Ectodermal cell (in vitro differentiated cells): ENCODE results near the gene GALNTL6.

Experiments
- H3K27ac ChIP-seq: 2 replicates; pipeline ENCODE4 v1.7.0; 2013; ENCODE audit warnings: mild to moderate bottlenecking, low read depth, low read length; ENCODE audit not compliant: insufficient read depth, poor library complexity, severe bottlenecking
- H3K27me3 ChIP-seq: 2 replicates; pipeline ENCODE4 v1.7.0; 2013; ENCODE audit warnings: mild to moderate bottlenecking, low read length; ENCODE audit not compliant: insufficient read depth, control insufficient read depth, poor library complexity, severe bottlenecking
- H3K36me3 ChIP-seq: one replicate; pipeline ENCODE4 v1.7.0; 2013; ENCODE audit warnings: low read length; ENCODE audit not compliant: control insufficient read depth, insufficient read depth
- H3K4me1 ChIP-seq: one replicate; pipeline ENCODE4 v1.7.0; 2013; ENCODE audit warnings: low read length; ENCODE audit not compliant: control insufficient read depth, insufficient read depth
- H3K4me3 ChIP-seq: 2 replicates; pipeline ENCODE4 v1.7.0; 2013; ENCODE audit warnings: low read depth, low read length, control low read depth; ENCODE audit not compliant: insufficient read depth
- H3K9me3 ChIP-seq: 2 replicates; pipeline ENCODE4 v1.7.0; 2013; ENCODE audit warnings: mild to moderate bottlenecking, low read length, moderate library complexity; ENCODE audit not compliant: control insufficient read depth
- WGBS, 2 experiments: methylation state at CpG; one replicate each; pipeline ENCODE4 v1.1.7; 2013; ENCODE audit warnings: missing lambda C conversion rate in 2 of 2; 5-methylcytosine and 5-hydroxymethylcytosine counted together

The GALNTL6 gene

GRCh38 chr4:172134521-172134920, 321.3 kb downstream of the GALNTL6 start:
- H3K27me3 ChIP-seq, result no peaks in the 10 kb centered on the region
- H3K4me3 ChIP-seq, result no peak overlapping the region
- no peaks in the 10 kb centered on the region for H3K9me3 ChIP-seq
- H3K36me3 ChIP-seq, result no peaks in the 10 kb centered on the region
- no peak overlapping the region for H3K27ac ChIP-seq
- WGBS, 2 experiments, result 98 to 100% methylated on average over 1 to 2 of the region's 2 CpGs
- no peaks in the 10 kb centered on the region for H3K4me1 ChIP-seq

DNA sequence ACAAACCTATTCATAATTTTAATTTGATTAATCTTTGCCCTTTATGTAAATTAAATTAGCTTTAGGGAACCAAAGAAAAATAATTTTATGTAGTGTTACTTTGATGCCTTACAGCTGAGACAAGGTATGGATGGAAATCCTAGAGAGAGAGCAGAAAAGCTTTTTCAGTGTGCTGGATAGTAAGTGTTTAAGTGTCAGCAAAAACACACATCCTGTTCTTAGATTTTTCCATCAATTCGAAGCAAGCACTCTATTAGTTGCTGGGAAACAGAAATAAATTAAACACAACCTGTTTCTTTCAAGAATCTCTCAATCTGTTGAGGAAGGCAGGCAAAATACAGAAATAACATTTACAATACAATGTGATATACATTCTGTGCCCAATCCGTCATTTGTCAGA, 327.8 kb downstream of the GALNTL6 start:
- H3K9me3 ChIP-seq, result no peaks in the 10 kb centered on the region
- no peaks in the 10 kb centered on the region for H3K36me3 ChIP-seq
- H3K27ac ChIP-seq, result no peak overlapping the region
- no peaks in the 10 kb centered on the region for H3K27me3 ChIP-seq
- H3K4me1 ChIP-seq, result no peaks in the 10 kb centered on the region
- WGBS, 2 experiments, result 80 to 100% methylated on average over 1 of the region's 2 CpGs
- H3K4me3 ChIP-seq, result no peak overlapping the region

GRCh38 chr4:172142281-172142741, 329.1 kb downstream of the GALNTL6 start:
- Histone ChIP-seq H3K27ac (no peak overlapping the region), H3K36me3 (no peaks in the 10 kb centered on the region), H3K4me1 (no peaks in the 10 kb centered on the region), H3K4me3 (no peak overlapping the region), H3K9me3 (no peaks in the 10 kb centered on the region), H3K27me3 (no peaks in the 10 kb centered on the region)
- WGBS, 2 experiments, result 88 to 93% methylated on average over 1 to 2 of the region's 2 CpGs

DNA sequence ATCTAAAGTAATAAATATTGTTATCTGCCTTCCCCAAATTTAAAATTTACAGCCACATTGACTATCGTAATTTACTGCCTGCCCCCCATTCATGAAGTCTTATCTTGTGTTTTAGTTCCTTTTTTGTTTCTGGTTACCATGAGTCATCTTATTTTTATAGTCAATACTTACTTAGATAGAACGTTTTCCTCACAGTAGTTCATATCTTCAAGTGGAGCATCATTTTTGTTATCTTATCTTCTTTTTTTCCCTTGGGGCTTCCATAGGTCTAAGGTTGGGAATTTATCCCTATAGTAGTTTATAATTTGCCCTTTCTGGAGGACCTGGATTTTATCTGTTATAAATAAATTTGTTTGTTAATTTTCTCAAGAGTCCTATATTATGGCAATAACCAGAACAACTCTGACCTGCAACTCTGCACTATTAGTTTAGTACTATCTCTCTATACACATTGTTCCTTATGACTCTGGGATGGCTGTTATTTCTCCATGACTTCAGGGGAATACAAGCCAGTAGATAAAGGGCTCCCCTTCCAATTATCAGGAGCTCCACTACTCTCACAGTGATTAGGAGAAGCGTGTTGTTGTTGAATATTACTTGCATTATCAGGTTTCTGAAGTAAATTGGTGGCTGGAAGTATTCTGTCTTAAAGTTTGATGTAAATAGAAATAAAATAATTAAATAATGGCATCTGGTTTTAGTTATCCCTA, 330.6 kb downstream of the GALNTL6 start:
- no peaks in the 10 kb centered on the region for H3K9me3 ChIP-seq
- H3K36me3 ChIP-seq, result no peaks in the 10 kb centered on the region
- 96% methylated on average over 2 of the region's 3 CpGs; no CpG with 5 or more reads in 1 of the 2 experiments for WGBS, 2 experiments
- no peak overlapping the region for H3K27ac ChIP-seq
- H3K4me1 ChIP-seq, result no peaks in the 10 kb centered on the region
- no peak overlapping the region for H3K4me3 ChIP-seq
- H3K27me3 ChIP-seq, result no peaks in the 10 kb centered on the region

DNA sequence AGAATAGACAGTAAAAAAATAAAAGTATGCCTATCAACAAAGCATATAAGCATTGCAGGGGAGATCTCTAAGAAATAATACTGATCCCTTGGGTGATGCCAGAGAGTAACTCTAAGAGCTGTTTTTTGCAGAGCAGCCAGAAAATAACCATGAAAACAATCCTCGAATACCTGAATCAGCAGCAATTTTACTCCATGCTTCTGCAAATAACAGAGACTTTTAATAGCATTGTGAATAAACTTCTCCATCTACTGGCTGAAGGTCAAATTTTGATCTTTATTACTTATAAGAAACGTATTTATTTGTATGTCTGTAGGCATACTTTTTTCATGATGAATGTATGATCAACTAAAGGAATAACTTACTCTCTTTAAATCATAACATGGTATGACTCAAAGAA, 334.5 kb downstream of the GALNTL6 start:
- WGBS, 2 experiments, result 100% methylated on average over 1 of the region's 2 CpGs

GRCh38 chr4:172149329-172149728, 336.1 kb downstream of the GALNTL6 start:
- H3K4me1 ChIP-seq, result peaks cover 3% of the 10 kb centered on the region
- H3K9me3 ChIP-seq, result no peaks in the 10 kb centered on the region
- 75 to 76% methylated on average over 5 of the region's 5 CpGs for WGBS, 2 experiments
- H3K4me3 ChIP-seq, result no peak overlapping the region
- no peaks in the 10 kb centered on the region for H3K27me3 ChIP-seq
- no peak overlapping the region for H3K27ac ChIP-seq
- H3K36me3 ChIP-seq, result no peaks in the 10 kb centered on the region

More for the DNA sequence above, 334.5 kb downstream of the GALNTL6 start:
- peaks cover 3% of the 10 kb centered on the region for H3K4me1 ChIP-seq
- H3K27me3 ChIP-seq, result no peaks in the 10 kb centered on the region
- no peak overlapping the region for H3K27ac ChIP-seq
- no peaks in the 10 kb centered on the region for H3K36me3 ChIP-seq
- H3K9me3 ChIP-seq, result no peaks in the 10 kb centered on the region
- no peak overlapping the region for H3K4me3 ChIP-seq

DNA sequence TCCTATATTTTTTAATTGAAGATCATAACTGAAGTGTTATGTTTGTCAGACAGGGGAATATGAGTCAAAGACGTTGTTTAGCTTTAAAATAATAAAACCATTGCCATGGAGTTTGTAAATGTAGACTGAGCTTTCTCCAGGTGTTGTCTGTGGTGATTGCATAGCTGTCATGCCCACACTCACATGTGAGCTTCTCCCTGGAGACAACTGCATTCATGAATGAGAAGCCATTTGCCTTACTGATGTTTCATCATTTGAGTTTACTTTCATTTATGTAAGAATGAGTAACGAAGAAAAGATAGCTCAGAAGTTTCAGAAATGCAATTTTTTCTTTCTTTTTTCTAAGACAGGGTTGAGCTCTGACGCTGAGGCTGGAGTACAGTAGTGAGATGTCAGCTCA, 339.1 kb downstream of the GALNTL6 start:
- Histone ChIP-seq H3K4me3 (no peak overlapping the region), H3K27me3 (no peaks in the 10 kb centered on the region), H3K36me3 (no peaks in the 10 kb centered on the region), H3K9me3 (no peaks in the 10 kb centered on the region), H3K4me1 (peaks cover 3% of the 10 kb centered on the region), H3K27ac (no peak overlapping the region)
- whole genome bisulfite sequencing, 2 experiments, result 99 to 100% methylated on average over 3 of the region's 3 CpGs

- no peaks in the 10 kb centered on the region for H3K36me3 ChIP-seq
- H3K4me3 ChIP-seq, result no peak overlapping the region
- no peaks in the 10 kb centered on the region for H3K9me3 ChIP-seq
- H3K4me1 ChIP-seq, result peaks cover 3% of the 10 kb centered on the region
- WGBS, 2 experiments, result 13 to 39% methylated on average over 4 of the region's 4 CpGs
- no peaks in the 10 kb centered on the region for H3K27me3 ChIP-seq
- H3K27ac ChIP-seq, result no peak overlapping the region
Measured at GRCh38 chr4:172153719-172154118, 340.5 kb downstream of the GALNTL6 start.

- Histone ChIP-seq H3K9me3 (no peaks in the 10 kb centered on the region), H3K4me1 (peaks cover 3% of the 10 kb centered on the region), H3K4me3 (no peak overlapping the region), H3K27ac (no peak overlapping the region), H3K36me3 (no peaks in the 10 kb centered on the region), H3K27me3 (no peaks in the 10 kb centered on the region)
- WGBS, 2 experiments, result 94 to 97% methylated on average over 14 to 15 of the region's 15 CpGs
Measured at GRCh38 chr4:172155838-172156345, 342.7 kb downstream of the GALNTL6 start.

DNA sequence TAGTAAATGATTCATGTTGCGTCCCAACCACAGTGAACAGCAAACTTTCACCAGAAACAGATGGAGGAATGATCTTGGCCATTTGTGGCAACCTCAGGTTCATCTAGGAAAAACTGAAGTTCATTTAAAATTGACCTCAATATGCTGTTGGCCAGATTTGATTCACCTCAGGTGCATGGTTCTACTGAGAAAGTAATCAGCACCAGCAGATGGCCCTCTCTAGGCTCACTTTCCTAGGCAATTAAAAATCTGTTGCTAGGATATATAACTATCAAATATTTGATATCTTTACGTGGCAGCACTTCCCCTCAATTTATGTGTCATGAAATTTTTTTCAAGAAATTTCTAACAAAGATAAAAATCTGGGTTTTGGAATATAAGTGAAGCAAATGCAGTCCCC, 344.7 kb downstream of the GALNTL6 start:
- Histone ChIP-seq H3K27me3 (no peaks in the 10 kb centered on the region), H3K36me3 (no peaks in the 10 kb centered on the region), H3K4me1 (no peaks in the 10 kb centered on the region), H3K4me3 (no peak overlapping the region), H3K27ac (no peak overlapping the region), H3K9me3 (no peaks in the 10 kb centered on the region)
- 88 to 100% methylated on average over 1 to 2 of the region's 2 CpGs for WGBS, 2 experiments
